Measurements from ENCODE around the gene FKBP1B.

FKBP1B gene

GRCh38 chr2:24080701-24081100 lies 31.2 kb downstream of the FKBP1B start:
- Histone ChIP-seq H3K18ac (ENCODE audit: low read length) (no peak overlapping the region), H3K4ac (ENCODE audit: low read depth, low read length) (no peak overlapping the region), H3K27me3 (ENCODE audit: insufficient read depth, low read length) (no peaks in the 10 kb centered on the region), H3K14ac (ENCODE audit: low read length) (no peak overlapping the region), H3K4me1 (ENCODE audit: control insufficient read depth in 1 of 2, insufficient read depth in 2 of 2, low read length in 2 of 2) (peaks cover 7 to 11% of the 10 kb centered on the region in 2 experiments), H4K8ac (ENCODE audit: low read depth, low read length) (no peak overlapping the region), H2BK5ac (ENCODE audit: low read depth, low read length, poor library complexity) (no peak overlapping the region), H3K23ac (ENCODE audit: low read length) (no peak overlapping the region), H4K91ac (ENCODE audit: low read depth, low read length) (no peak overlapping the region), H3K9ac (ENCODE audit: low read length) (no peak overlapping the region), H4K12ac (ENCODE audit: low read depth, low read length) (no peak overlapping the region), H2BK120ac (ENCODE audit: insufficient read depth, low read length, poor library complexity) (no peak overlapping the region), H3K79me1 (ENCODE audit: low read length) (peaks cover 22% of the 10 kb centered on the region), H3K27ac (ENCODE audit: low read depth, low read length) (no peak overlapping the region), H2AK5ac (ENCODE audit: low read length) (no peak overlapping the region), H3K9me3 (ENCODE audit: insufficient read depth, low read depth, low read length) (no peaks in the 10 kb centered on the region), H2AFZ (ENCODE audit: insufficient read depth, low read length, poor library complexity) (no peak overlapping the region), H3K4me3 (ENCODE audit: low read depth, low read length) (no peak overlapping the region), H3K4me2 (ENCODE audit: low read length) (no peak overlapping the region), H3K36me3 (ENCODE audit: control insufficient read depth in 1 of 2, insufficient read depth in 2 of 2, low read length in 2 of 2) (peaks cover 7 to 22% of the 10 kb centered on the region in 2 experiments), H3K79me2 (ENCODE audit: control insufficient read depth, insufficient read depth, low read length, poor library complexity) (peaks cover 7% of the 10 kb centered on the region), H2BK12ac (ENCODE audit: low read length) (no peak overlapping the region)
- no peak for DNase-seq
- WGBS (ENCODE audit: extremely low coverage, insufficient coverage, insufficient read length): no CpG with 5 or more reads among the region's 2 CpGs

- no peak overlapping the region for H3K23ac ChIP-seq (ENCODE audit: low read length)
- H3K79me1 ChIP-seq (ENCODE audit: low read length): peaks cover 14% of the 10 kb centered on the region
- peak overlapping the region; percentile 76 for H3K9ac ChIP-seq (ENCODE audit: low read length)
- H3K9me3 ChIP-seq (ENCODE audit: insufficient read depth, low read depth, low read length): no peaks in the 10 kb centered on the region
- H2BK120ac ChIP-seq (ENCODE audit: insufficient read depth, low read length, poor library complexity): peak overlapping the region; percentile 7
- peaks cover 7% of the 10 kb centered on the region in 2 experiments for H3K4me1 ChIP-seq (ENCODE audit: control insufficient read depth in 1 of 2, insufficient read depth in 2 of 2, low read length in 2 of 2)
- no peak for DNase-seq
- peak overlapping the region; percentile 92 for H3K4me2 ChIP-seq (ENCODE audit: low read length)
- peak overlapping the region; percentile 42 for H2AK5ac ChIP-seq (ENCODE audit: low read length)
- H4K12ac ChIP-seq (ENCODE audit: low read depth, low read length): peak overlapping the region; percentile 60
- H3K4me3 ChIP-seq (ENCODE audit: low read depth, low read length): no peak overlapping the region
- H3K4ac ChIP-seq (ENCODE audit: low read depth, low read length): peak overlapping the region; percentile 23
- H3K27me3 ChIP-seq (ENCODE audit: insufficient read depth, low read length): no peaks in the 10 kb centered on the region
- H3K36me3 ChIP-seq (ENCODE audit: control insufficient read depth in 1 of 2, insufficient read depth in 2 of 2, low read length in 2 of 2): peaks cover 7 to 22% of the 10 kb centered on the region in 2 experiments
- H3K18ac ChIP-seq (ENCODE audit: low read length): peak overlapping the region; percentile 26
- peak overlapping the region; percentile 85 for H4K91ac ChIP-seq (ENCODE audit: low read depth, low read length)
- peak overlapping the region; percentile 64 for H4K8ac ChIP-seq (ENCODE audit: low read depth, low read length)
- peak overlapping the region; percentile 85 for H3K27ac ChIP-seq (ENCODE audit: low read depth, low read length)
- H2BK12ac ChIP-seq (ENCODE audit: low read length): peak overlapping the region; percentile 46
- H3K79me2 ChIP-seq (ENCODE audit: control insufficient read depth, insufficient read depth, low read length, poor library complexity): peaks cover 4% of the 10 kb centered on the region
- peak overlapping the region; percentile 8 for H2BK5ac ChIP-seq (ENCODE audit: low read depth, low read length, poor library complexity)
- no peak overlapping the region for H2AFZ ChIP-seq (ENCODE audit: insufficient read depth, low read length, poor library complexity)
- no CpG with 5 or more reads among the region's 8 CpGs for WGBS (ENCODE audit: extremely low coverage, insufficient coverage, insufficient read length)
- H3K14ac ChIP-seq (ENCODE audit: low read length): peak overlapping the region; percentile 5
These were observed 33.4 kb downstream of the FKBP1B start for GRCh38 chr2:24082787-24083566.

GRCh38 chr2:24083567-24084385 lies 34.2 kb downstream of the FKBP1B start:
- Histone ChIP-seq H2AFZ (ENCODE audit: insufficient read depth, low read length, poor library complexity) (peak overlapping the region; percentile 38), H4K91ac (ENCODE audit: low read depth, low read length) (peak overlapping the region; percentile 85), H3K27ac (ENCODE audit: low read depth, low read length) (peak overlapping the region; percentile 85), H3K4me1 (ENCODE audit: control insufficient read depth in 1 of 2, insufficient read depth in 2 of 2, low read length in 2 of 2) (peaks cover 7% of the 10 kb centered on the region in 2 experiments), H3K9ac (ENCODE audit: low read length) (peak overlapping the region; percentile 78), H4K8ac (ENCODE audit: low read depth, low read length) (peak overlapping the region; percentile 64), H3K4ac (ENCODE audit: low read depth, low read length) (peak overlapping the region; percentile 23), H2BK12ac (ENCODE audit: low read length) (peak overlapping the region; percentile 46), H3K9me3 (ENCODE audit: insufficient read depth, low read depth, low read length) (no peaks in the 10 kb centered on the region), H3K14ac (ENCODE audit: low read length) (peak overlapping the region; percentile 33), H3K18ac (ENCODE audit: low read length) (peak overlapping the region; percentile 26), H2BK120ac (ENCODE audit: insufficient read depth, low read length, poor library complexity) (peak overlapping the region; percentile 7), H3K36me3 (ENCODE audit: control insufficient read depth in 1 of 2, insufficient read depth in 2 of 2, low read length in 2 of 2) (peaks cover 7 to 22% of the 10 kb centered on the region in 2 experiments), H2AK5ac (ENCODE audit: low read length) (peak overlapping the region; percentile 42), H4K12ac (ENCODE audit: low read depth, low read length) (peak overlapping the region; percentile 60), H3K79me2 (ENCODE audit: control insufficient read depth, insufficient read depth, low read length, poor library complexity) (peaks cover 4% of the 10 kb centered on the region), H3K27me3 (ENCODE audit: insufficient read depth, low read length) (no peaks in the 10 kb centered on the region), H2BK5ac (ENCODE audit: low read depth, low read length, poor library complexity) (peak overlapping the region; percentile 47), H3K23ac (ENCODE audit: low read length) (no peak overlapping the region), H3K4me3 (ENCODE audit: low read depth, low read length) (peak overlapping the region; percentile 82), H3K79me1 (ENCODE audit: low read length) (peaks cover 14% of the 10 kb centered on the region), H3K4me2 (ENCODE audit: low read length) (peak overlapping the region; percentile 92)
- no CpG with 5 or more reads among the region's 30 CpGs for WGBS (ENCODE audit: extremely low coverage, insufficient coverage, insufficient read length)
- DNase-seq: peak; percentile 89 to 93

GRCh38 chr2:24084386-24085199 lies 35.1 kb downstream of the FKBP1B start, which contains the start of gene TP53I3:
Gene TP53I3, minus strand, starts transcription at chr2:24084834. Its CDS starts 508 bp downstream, at chr2:24084326.
- Histone ChIP-seq H2AK5ac (ENCODE audit: low read length) (peak within 1 kb of the TSS; percentile 19), H3K4ac (ENCODE audit: low read depth, low read length) (peak within 1 kb of the TSS; percentile 90), H2AFZ (ENCODE audit: insufficient read depth, low read length, poor library complexity) (peak within 1 kb of the TSS; percentile 68), H3K79me1 (ENCODE audit: low read length) (peaks cover 14% of the 10 kb centered on the region), H3K9ac (ENCODE audit: low read length) (peak within 1 kb of the TSS; percentile 88), H3K4me1 (ENCODE audit: control insufficient read depth in 1 of 2, insufficient read depth in 2 of 2, low read length in 2 of 2) (peaks cover 7% of the 10 kb centered on the region in 2 experiments), H3K79me2 (ENCODE audit: control insufficient read depth, insufficient read depth, low read length, poor library complexity) (peaks cover 4% of the 10 kb centered on the region), H2BK5ac (ENCODE audit: low read depth, low read length, poor library complexity) (peak within 1 kb of the TSS; percentile 77), H3K14ac (ENCODE audit: low read length) (peak within 1 kb of the TSS; percentile 67), H3K9me3 (ENCODE audit: insufficient read depth, low read depth, low read length) (no peaks in the 10 kb centered on the region), H3K27me3 (ENCODE audit: insufficient read depth, low read length) (no peaks in the 10 kb centered on the region), H2BK120ac (ENCODE audit: insufficient read depth, low read length, poor library complexity) (peak within 1 kb of the TSS; percentile 29), H3K18ac (ENCODE audit: low read length) (peak within 1 kb of the TSS; percentile 78), H3K23ac (ENCODE audit: low read length) (no peak within 1 kb of the TSS), H3K27ac (ENCODE audit: low read depth, low read length) (peak within 1 kb of the TSS; percentile 85), H4K12ac (ENCODE audit: low read depth, low read length) (peak within 1 kb of the TSS; percentile 88), H3K4me2 (ENCODE audit: low read length) (peak within 1 kb of the TSS; percentile 92), H4K8ac (ENCODE audit: low read depth, low read length) (peak within 1 kb of the TSS; percentile 79), H4K91ac (ENCODE audit: low read depth, low read length) (peak within 1 kb of the TSS; percentile 89), H2BK12ac (ENCODE audit: low read length) (peak within 1 kb of the TSS; percentile 42), H3K36me3 (ENCODE audit: control insufficient read depth in 1 of 2, insufficient read depth in 2 of 2, low read length in 2 of 2) (peaks cover 7 to 20% of the 10 kb centered on the region in 2 experiments), H3K4me3 (ENCODE audit: low read depth, low read length) (peak within 1 kb of the TSS; percentile 82)
- 100% methylated on average over 1 of the region's 44 CpGs for whole genome bisulfite sequencing (ENCODE audit: extremely low coverage, insufficient coverage, insufficient read length)
- DNase-seq: peak; percentile 85 to 96
